Sigmoid colon (tissue), 4 donors: ENCODE data around the gene CGB5.

Experiments
- CTCF ChIP-seq, 4 experiments: fragments of 450-650 bp in 3 of 4; fragments of 200-600 bp in 1 of 4; IDR thresholded peaks; one replicate each; pipeline ENCODE4 v1.5.1; 2016 to 2019; ENCODE audit warnings: antibody characterized with exemption in 4 of 4, mild to moderate bottlenecking in 3 of 4, moderate library complexity in 2 of 4
- EP300 ChIP-seq, 4 donors: sonication (generic); formaldehyde crosslinking; IDR thresholded peaks; one replicate each; pipeline ENCODE4 v1.6.1; 2017; ENCODE audit warnings: antibody characterized with exemption in 4 of 4
- POLR2A ChIP-seq, 2 donors: fragments of 450-650 bp; IDR thresholded peaks; one replicate each; pipeline ENCODE4 v1.6.1; 2016; ENCODE audit warnings: antibody characterized with exemption in 2 of 2, mild to moderate bottlenecking in 2 of 2, moderate library complexity in 2 of 2
- POLR2AphosphoS5 ChIP-seq, 4 donors: sonication (generic); formaldehyde crosslinking; IDR thresholded peaks; one replicate each; pipeline ENCODE4 v1.6.1; 2017; ENCODE audit warnings: antibody characterized with exemption in 4 of 4

- TF ChIP-seq POLR2AphosphoS5 (IDR thresholded peaks at IDR 0.05) (no peak), CTCF (IDR thresholded peaks at IDR 0.05) (no peak), EP300 (IDR thresholded peaks at IDR 0.05) (no peak), POLR2A (IDR thresholded peaks at IDR 0.05) (no peak)
Observed at GRCh38 chr19:49019242-49019932, 24.3 kb upstream of the CGB5 start.
